ENCODE results near the gene RPS19.
A peak's percentile ranks its signal among the peaks of the same experiment; 100 is the strongest.

Gene RPS19

GRCh38 chr19:41816761-41817160, 43.3 kb upstream of the RPS19 start:
- DNase-seq (ENCODE audit: extremely low read depth, low read depth) = no peak
- no peak overlapping the region for H3K4me3 ChIP-seq (replicated peaks; ENCODE audit: low read depth, low read length)
- TF ChIP-seq CTCF (IDR thresholded peaks at IDR 0.05; ENCODE audit: low read depth, low read length, missing control alignments) = no peak

GRCh38 chr19:41821003-41821735, 38.9 kb upstream of the RPS19 start:
- TF ChIP-seq CTCF (IDR thresholded peaks at IDR 0.05; ENCODE audit: low read depth, low read length, missing control alignments) = peak; percentile 63
- H3K4me3 ChIP-seq (replicated peaks; ENCODE audit: low read depth, low read length) = no peak overlapping the region
- no peak for DNase-seq (ENCODE audit: extremely low read depth, low read depth)

- DNase-seq (ENCODE audit: extremely low read depth, low read depth) = no peak
- TF ChIP-seq CTCF (IDR thresholded peaks at IDR 0.05; ENCODE audit: low read depth, low read length, missing control alignments) = no peak
These were observed 21.9 kb upstream of the RPS19 start for GRCh38 chr19:41837981-41838708.

GRCh38 chr19:41839211-41839610, 20.8 kb upstream of the RPS19 start:
- H3K4me3 ChIP-seq (replicated peaks; ENCODE audit: low read depth, low read length) = no peak overlapping the region
- DNase-seq (ENCODE audit: extremely low read depth, low read depth) = no peak
- TF ChIP-seq CTCF (IDR thresholded peaks at IDR 0.05; ENCODE audit: low read depth, low read length, missing control alignments) = no peak

More at GRCh38 chr19:41837981-41838708, 21.9 kb upstream of the RPS19 start:
- no peak overlapping the region for H3K4me3 ChIP-seq (replicated peaks; ENCODE audit: low read depth, low read length)

GRCh38 chr19:41843371-41843770, 16.7 kb upstream of the RPS19 start:
- DNase-seq (ENCODE audit: extremely low read depth, low read depth) = no peak
- TF ChIP-seq CTCF (IDR thresholded peaks at IDR 0.05; ENCODE audit: low read depth, low read length, missing control alignments) = no peak

GRCh38 chr19:41844601-41845000, 15.5 kb upstream of the RPS19 start, which contains the start of gene LYPD4:
LYPD4 (minus strand) TSS chr19:41844683; CDS start chr19:41839285, 5,398 bp downstream.
- H3K4me3 ChIP-seq (replicated peaks; ENCODE audit: low read depth, low read length) = no peak within 1 kb of the TSS
- TF ChIP-seq CTCF (IDR thresholded peaks at IDR 0.05; ENCODE audit: low read depth, low read length, missing control alignments) = no peak
- DNase-seq (ENCODE audit: extremely low read depth, low read depth) = no peak

More at GRCh38 chr19:41843371-41843770, 16.7 kb upstream of the RPS19 start:
- H3K4me3 ChIP-seq (replicated peaks; ENCODE audit: low read depth, low read length) = no peak overlapping the region

- H3K4me3 ChIP-seq (replicated peaks; ENCODE audit: low read depth, low read length) = no peak within 1 kb of the TSS
- TF ChIP-seq CTCF (IDR thresholded peaks at IDR 0.05; ENCODE audit: low read depth, low read length, missing control alignments) = no peak
- DNase-seq (ENCODE audit: extremely low read depth, low read depth) = no peak
These were observed 15.2 kb upstream of the RPS19 start, which contains the start of gene DMRTC2 for GRCh38 chr19:41845001-41845050. DMRTC2 (plus strand) TSS chr19:41845042; CDS start chr19:41847429, 2,387 bp downstream.
